HL-60 (cell line): ENCODE data around the gene RRP15.

Experiments used
- DNase-seq, 2 experiments: peaks; one replicate each; pipeline ENCODE4 v3.0.0-alpha.2; 2010 to 2020; ENCODE audit warnings: low read depth in 1 of 2, low spot score in 1 of 2
- H3K27ac ChIP-seq: fragments of 250-450 bp; sonication (Bioruptor Pico); replicated peaks from 2 replicates; pipeline ENCODE4 v1.5.1; 2020; ENCODE audit warnings: mild to moderate bottlenecking, moderate library complexity
- H3K27me3 ChIP-seq: fragments of 250-450 bp; sonication (Bioruptor Pico); 2 replicates; pipeline ENCODE4 v1.5.1; 2021; ENCODE audit warnings: mild to moderate bottlenecking, moderate library complexity; ENCODE audit not compliant: insufficient read depth, poor library complexity, severe bottlenecking
- H3K4me3 ChIP-seq: replicated peaks from 2 replicates; pipeline ENCODE4 v1.5.1; 2011; ENCODE audit warnings: mild to moderate bottlenecking, control low read depth, low read length; ENCODE audit not compliant: insufficient read depth
- GABPA ChIP-seq: IDR thresholded peaks from 2 replicates; pipeline ENCODE4 v1.6.1; 2012; ENCODE audit warnings: low read depth
- POLR2AphosphoS5 ChIP-seq: IDR thresholded peaks from 2 replicates; pipeline ENCODE4 v1.6.1; 2012; ENCODE audit warnings: low read depth
- SPI1 ChIP-seq: IDR thresholded peaks from 2 replicates; pipeline ENCODE4 v1.6.1; 2012; ENCODE audit warnings: low read depth, mild to moderate bottlenecking, borderline replicate concordance
- TF ChIP-seq, protein P1 (sequence below): IDR thresholded peaks from 2 replicates; pipeline ENCODE4 v1.6.1; 2012; ENCODE audit warnings: low read depth; ENCODE audit not compliant: insufficient replicate concordance
- TF ChIP-seq, protein P2 (sequence below): IDR thresholded peaks from one replicate; pipeline ENCODE4 v1.5.1; 2011; ENCODE audit warnings: low read length, control low read depth, inconsistent platforms; ENCODE audit not compliant: insufficient read depth

Gene RRP15

DNA sequence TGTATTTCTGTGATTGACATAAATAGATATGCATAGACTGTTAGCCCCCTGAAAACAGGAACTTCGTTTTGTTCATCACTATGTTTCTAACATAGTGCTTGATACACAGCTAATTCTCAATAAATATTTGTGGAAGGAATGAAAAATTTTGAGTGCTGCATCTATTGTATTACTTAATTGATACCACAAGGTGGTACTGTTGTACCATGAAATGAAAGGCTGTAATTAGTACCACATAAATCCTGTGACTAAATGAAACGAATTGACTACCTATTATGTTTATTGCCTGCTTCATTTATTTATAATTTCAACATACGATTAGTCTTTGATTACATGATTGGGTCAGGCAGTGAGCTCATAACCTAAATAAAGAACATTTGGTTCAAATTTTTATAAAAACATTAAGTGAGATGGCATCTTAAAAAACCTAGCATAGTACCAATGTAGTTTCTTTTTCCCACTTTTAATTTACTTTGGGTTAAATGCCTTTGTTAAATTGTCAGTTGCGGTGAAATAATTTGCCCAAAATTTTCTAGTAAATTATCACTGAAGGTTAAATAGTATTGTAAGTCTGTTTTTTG lies 45.0 kb downstream of the RRP15 start:
- H3K27ac ChIP-seq = no peak overlapping the region
- no peaks in the 10 kb centered on the region for H3K27me3 ChIP-seq
- TF ChIP-seq GABPA (no peak), POLR2AphosphoS5 (no peak), SPI1 (no peak)
- TF ChIP-seq, protein P1, sequence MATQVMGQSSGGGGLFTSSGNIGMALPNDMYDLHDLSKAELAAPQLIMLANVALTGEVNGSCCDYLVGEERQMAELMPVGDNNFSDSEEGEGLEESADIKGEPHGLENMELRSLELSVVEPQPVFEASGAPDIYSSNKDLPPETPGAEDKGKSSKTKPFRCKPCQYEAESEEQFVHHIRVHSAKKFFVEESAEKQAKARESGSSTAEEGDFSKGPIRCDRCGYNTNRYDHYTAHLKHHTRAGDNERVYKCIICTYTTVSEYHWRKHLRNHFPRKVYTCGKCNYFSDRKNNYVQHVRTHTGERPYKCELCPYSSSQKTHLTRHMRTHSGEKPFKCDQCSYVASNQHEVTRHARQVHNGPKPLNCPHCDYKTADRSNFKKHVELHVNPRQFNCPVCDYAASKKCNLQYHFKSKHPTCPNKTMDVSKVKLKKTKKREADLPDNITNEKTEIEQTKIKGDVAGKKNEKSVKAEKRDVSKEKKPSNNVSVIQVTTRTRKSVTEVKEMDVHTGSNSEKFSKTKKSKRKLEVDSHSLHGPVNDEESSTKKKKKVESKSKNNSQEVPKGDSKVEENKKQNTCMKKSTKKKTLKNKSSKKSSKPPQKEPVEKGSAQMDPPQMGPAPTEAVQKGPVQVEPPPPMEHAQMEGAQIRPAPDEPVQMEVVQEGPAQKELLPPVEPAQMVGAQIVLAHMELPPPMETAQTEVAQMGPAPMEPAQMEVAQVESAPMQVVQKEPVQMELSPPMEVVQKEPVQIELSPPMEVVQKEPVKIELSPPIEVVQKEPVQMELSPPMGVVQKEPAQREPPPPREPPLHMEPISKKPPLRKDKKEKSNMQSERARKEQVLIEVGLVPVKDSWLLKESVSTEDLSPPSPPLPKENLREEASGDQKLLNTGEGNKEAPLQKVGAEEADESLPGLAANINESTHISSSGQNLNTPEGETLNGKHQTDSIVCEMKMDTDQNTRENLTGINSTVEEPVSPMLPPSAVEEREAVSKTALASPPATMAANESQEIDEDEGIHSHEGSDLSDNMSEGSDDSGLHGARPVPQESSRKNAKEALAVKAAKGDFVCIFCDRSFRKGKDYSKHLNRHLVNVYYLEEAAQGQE = no peak
- TF ChIP-seq, protein P2, sequence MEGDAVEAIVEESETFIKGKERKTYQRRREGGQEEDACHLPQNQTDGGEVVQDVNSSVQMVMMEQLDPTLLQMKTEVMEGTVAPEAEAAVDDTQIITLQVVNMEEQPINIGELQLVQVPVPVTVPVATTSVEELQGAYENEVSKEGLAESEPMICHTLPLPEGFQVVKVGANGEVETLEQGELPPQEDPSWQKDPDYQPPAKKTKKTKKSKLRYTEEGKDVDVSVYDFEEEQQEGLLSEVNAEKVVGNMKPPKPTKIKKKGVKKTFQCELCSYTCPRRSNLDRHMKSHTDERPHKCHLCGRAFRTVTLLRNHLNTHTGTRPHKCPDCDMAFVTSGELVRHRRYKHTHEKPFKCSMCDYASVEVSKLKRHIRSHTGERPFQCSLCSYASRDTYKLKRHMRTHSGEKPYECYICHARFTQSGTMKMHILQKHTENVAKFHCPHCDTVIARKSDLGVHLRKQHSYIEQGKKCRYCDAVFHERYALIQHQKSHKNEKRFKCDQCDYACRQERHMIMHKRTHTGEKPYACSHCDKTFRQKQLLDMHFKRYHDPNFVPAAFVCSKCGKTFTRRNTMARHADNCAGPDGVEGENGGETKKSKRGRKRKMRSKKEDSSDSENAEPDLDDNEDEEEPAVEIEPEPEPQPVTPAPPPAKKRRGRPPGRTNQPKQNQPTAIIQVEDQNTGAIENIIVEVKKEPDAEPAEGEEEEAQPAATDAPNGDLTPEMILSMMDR = no peak
- no peak overlapping the region for H3K4me3 ChIP-seq
- DNase-seq = no peak

DNA sequence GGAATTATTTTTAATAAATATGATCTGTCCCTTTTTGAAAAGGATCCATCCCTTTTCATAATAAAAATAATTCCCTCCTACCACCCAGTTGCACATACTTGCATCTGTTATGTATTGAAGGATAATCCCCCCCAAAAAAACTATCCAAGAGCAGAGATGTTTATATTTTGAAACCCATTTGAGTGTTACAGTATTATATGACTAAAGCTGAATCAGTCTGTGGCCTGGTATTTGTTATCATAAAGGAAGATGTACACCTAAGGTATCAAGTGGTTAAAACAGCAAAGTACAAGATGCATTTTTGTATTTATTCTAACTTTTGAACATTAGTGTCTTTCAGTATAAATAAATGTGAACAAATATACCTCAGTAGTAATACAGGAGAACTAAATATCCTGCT lies 47.3 kb downstream of the RRP15 start:
- TF ChIP-seq GABPA = no peak
- TF ChIP-seq SPI1 = no peak
- TF ChIP-seq, protein P1 = no peak
- TF ChIP-seq, protein P2 = no peak
- no peak for TF ChIP-seq POLR2AphosphoS5
- Histone ChIP-seq H3K27me3 (no peaks in the 10 kb centered on the region), H3K27ac (no peak overlapping the region), H3K4me3 (no peak overlapping the region)
- no peak for DNase-seq

DNA sequence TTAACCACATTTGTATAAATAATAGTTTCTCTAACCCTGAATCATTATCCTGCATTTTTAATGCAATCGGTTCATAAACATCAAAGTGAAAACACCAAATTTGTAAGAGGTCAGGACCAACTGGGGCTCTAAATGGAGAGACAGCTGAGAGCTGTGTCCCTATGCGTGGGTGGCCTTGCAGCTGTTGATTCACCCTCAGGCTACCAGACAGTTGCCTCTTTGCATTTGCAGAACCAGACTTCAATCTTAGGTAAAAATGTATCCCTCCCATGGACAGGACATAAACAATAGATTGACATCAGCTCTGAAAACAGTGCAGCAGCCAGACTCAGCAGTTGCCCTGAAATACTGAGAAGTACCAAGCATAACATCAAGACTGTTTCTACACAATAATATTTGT lies 51.2 kb downstream of the RRP15 start:
- H3K27ac ChIP-seq = no peak overlapping the region
- TF ChIP-seq, protein P1 = no peak
- TF ChIP-seq, protein P2 = no peak
- TF ChIP-seq GABPA (no peak), SPI1 (no peak), POLR2AphosphoS5 (no peak)

More for the DNA sequence above, 51.2 kb downstream of the RRP15 start:
- no peak overlapping the region for H3K4me3 ChIP-seq
- no peak for DNase-seq
- no peaks in the 10 kb centered on the region for H3K27me3 ChIP-seq
